ENCODE measurements around the gene MYO3B.

The MYO3B gene

GRCh38 chr2:170377500-170378207, 199.7 kb downstream of the MYO3B start:
- Histone ChIP-seq H3K9ac (ENCODE audit: low read length) (no peak overlapping the region), H3K4me3 (ENCODE audit: insufficient read depth in 1 of 2, low read depth in 1 of 2, low read length in 2 of 2) (no peak overlapping the region), H2AFZ (ENCODE audit: low read depth, low read length) (no peak overlapping the region), H2BK15ac (ENCODE audit: low read depth, poor library complexity, severe bottlenecking) (no peak overlapping the region), H2BK5ac (ENCODE audit: low read depth, low read length, poor library complexity, severe bottlenecking) (no peak overlapping the region), H3K23ac (ENCODE audit: low read length in 2 of 2) (no peak overlapping the region), H2AK5ac (ENCODE audit: low read length, severe bottlenecking) (no peak overlapping the region), H2BK120ac (ENCODE audit: low read depth, low read length) (no peak overlapping the region), H3K4ac (ENCODE audit: low read depth in 1 of 2, low read length in 2 of 2) (no peak overlapping the region), H4K8ac (ENCODE audit: low read length) (no peak overlapping the region), H3K36me3 (ENCODE audit: control insufficient read depth in 1 of 2, insufficient read depth in 2 of 2, low read depth in 1 of 2, low read length in 2 of 2) (no peaks in the 10 kb centered on the region), H3K4me2 (ENCODE audit: low read length, poor library complexity, severe bottlenecking) (no peak overlapping the region), H3K79me1 (replicated peaks; ENCODE audit: low read length, poor library complexity, severe bottlenecking) (no peaks in the 10 kb centered on the region), H3K9me3 (ENCODE audit: control insufficient read depth, low read length) (no peaks in the 10 kb centered on the region), H3K27me3 (ENCODE audit: control insufficient read depth in 1 of 2, insufficient read depth in 1 of 2, low read length in 2 of 2) (peaks cover 27 to 38% of the 10 kb centered on the region in 2 experiments), H3K4me1 (ENCODE audit: control insufficient read depth, insufficient read depth, low read depth, low read length) (no peaks in the 10 kb centered on the region), H3K18ac (ENCODE audit: low read depth in 1 of 2, low read length in 2 of 2) (no peak overlapping the region), H3K14ac (ENCODE audit: low read length in 2 of 2) (no peak overlapping the region), H3K27ac (ENCODE audit: low read length, poor library complexity, severe bottlenecking) (no peak overlapping the region), H2BK12ac (ENCODE audit: low read length in 2 of 2) (no peak overlapping the region), H4K91ac (ENCODE audit: low read length) (no peak overlapping the region)
- no peak for DNase-seq
- 90% methylated on average over 3 of the region's 8 CpGs for WGBS

GRCh38 chr2:170380267-170380666, 202.3 kb downstream of the MYO3B start:
- no peak for DNase-seq
- peaks cover 13 to 37% of the 10 kb centered on the region in 2 experiments for H3K27me3 ChIP-seq (ENCODE audit: control insufficient read depth in 1 of 2, insufficient read depth in 1 of 2, low read length in 2 of 2)
- no peak overlapping the region for H3K23ac ChIP-seq (ENCODE audit: low read length in 2 of 2)
- no peak overlapping the region for H4K91ac ChIP-seq (ENCODE audit: low read length)
- no peak overlapping the region for H2BK120ac ChIP-seq (ENCODE audit: low read depth, low read length)
- H3K4ac ChIP-seq (ENCODE audit: low read depth in 1 of 2, low read length in 2 of 2) = no peak overlapping the region
- H2BK12ac ChIP-seq (ENCODE audit: low read length in 2 of 2) = no peak overlapping the region
- H3K79me1 ChIP-seq (replicated peaks; ENCODE audit: low read length, poor library complexity, severe bottlenecking) = no peaks in the 10 kb centered on the region
- no peak overlapping the region for H3K27ac ChIP-seq (ENCODE audit: low read length, poor library complexity, severe bottlenecking)
- no peaks in the 10 kb centered on the region for H3K4me1 ChIP-seq (ENCODE audit: control insufficient read depth, insufficient read depth, low read depth, low read length)
- H2AK5ac ChIP-seq (ENCODE audit: low read length, severe bottlenecking) = no peak overlapping the region
- H2BK5ac ChIP-seq (ENCODE audit: low read depth, low read length, poor library complexity, severe bottlenecking) = no peak overlapping the region
- H3K18ac ChIP-seq (ENCODE audit: low read depth in 1 of 2, low read length in 2 of 2) = no peak overlapping the region
- H4K8ac ChIP-seq (ENCODE audit: low read length) = no peak overlapping the region
- 74% methylated on average over 2 of the region's 4 CpGs for WGBS
- no peaks in the 10 kb centered on the region for H3K36me3 ChIP-seq (ENCODE audit: control insufficient read depth in 1 of 2, insufficient read depth in 2 of 2, low read depth in 1 of 2, low read length in 2 of 2)
- no peak overlapping the region for H3K4me3 ChIP-seq (ENCODE audit: insufficient read depth in 1 of 2, low read depth in 1 of 2, low read length in 2 of 2)
- no peak overlapping the region for H3K4me2 ChIP-seq (ENCODE audit: low read length, poor library complexity, severe bottlenecking)
- no peak overlapping the region for H3K9ac ChIP-seq (ENCODE audit: low read length)
- H2BK15ac ChIP-seq (ENCODE audit: low read depth, poor library complexity, severe bottlenecking) = no peak overlapping the region
- H2AFZ ChIP-seq (ENCODE audit: low read depth, low read length) = no peak overlapping the region
- H3K9me3 ChIP-seq (ENCODE audit: control insufficient read depth, low read length) = no peaks in the 10 kb centered on the region
- no peak overlapping the region for H3K14ac ChIP-seq (ENCODE audit: low read length in 2 of 2)

- no peaks in the 10 kb centered on the region for H3K9me3 ChIP-seq (ENCODE audit: control insufficient read depth, low read length)
- no peaks in the 10 kb centered on the region for H3K36me3 ChIP-seq (ENCODE audit: control insufficient read depth in 1 of 2, insufficient read depth in 2 of 2, low read depth in 1 of 2, low read length in 2 of 2)
- no peak overlapping the region for H2BK12ac ChIP-seq (ENCODE audit: low read length in 2 of 2)
- no peak overlapping the region for H2AFZ ChIP-seq (ENCODE audit: low read depth, low read length)
- no peak for DNase-seq
- no peak overlapping the region for H4K8ac ChIP-seq (ENCODE audit: low read length)
- no peaks in the 10 kb centered on the region for H3K79me1 ChIP-seq (replicated peaks; ENCODE audit: low read length, poor library complexity, severe bottlenecking)
- no peak overlapping the region for H3K9ac ChIP-seq (ENCODE audit: low read length)
- no peak overlapping the region for H3K4me3 ChIP-seq (ENCODE audit: insufficient read depth in 1 of 2, low read depth in 1 of 2, low read length in 2 of 2)
- no peak overlapping the region for H4K91ac ChIP-seq (ENCODE audit: low read length)
- no peak overlapping the region for H3K4ac ChIP-seq (ENCODE audit: low read depth in 1 of 2, low read length in 2 of 2)
- H3K27ac ChIP-seq (ENCODE audit: low read length, poor library complexity, severe bottlenecking) = no peak overlapping the region
- H2AK5ac ChIP-seq (ENCODE audit: low read length, severe bottlenecking) = no peak overlapping the region
- WGBS = 100% methylated on average over 2 of the region's 2 CpGs
- H2BK15ac ChIP-seq (ENCODE audit: low read depth, poor library complexity, severe bottlenecking) = no peak overlapping the region
- no peak overlapping the region for H3K23ac ChIP-seq (ENCODE audit: low read length in 2 of 2)
- no peak overlapping the region for H3K4me2 ChIP-seq (ENCODE audit: low read length, poor library complexity, severe bottlenecking)
- H3K14ac ChIP-seq (ENCODE audit: low read length in 2 of 2) = no peak overlapping the region
- no peak overlapping the region for H2BK120ac ChIP-seq (ENCODE audit: low read depth, low read length)
- H3K27me3 ChIP-seq (ENCODE audit: control insufficient read depth in 1 of 2, insufficient read depth in 1 of 2, low read length in 2 of 2) = peaks cover 9 to 33% of the 10 kb centered on the region in 2 experiments
- no peak overlapping the region for H2BK5ac ChIP-seq (ENCODE audit: low read depth, low read length, poor library complexity, severe bottlenecking)
- no peaks in the 10 kb centered on the region for H3K4me1 ChIP-seq (ENCODE audit: control insufficient read depth, insufficient read depth, low read depth, low read length)
- H3K18ac ChIP-seq (ENCODE audit: low read depth in 1 of 2, low read length in 2 of 2) = no peak overlapping the region
These were observed 203.7 kb downstream of the MYO3B start for GRCh38 chr2:170381678-170382077.

GRCh38 chr2:170386554-170386953, 208.6 kb downstream of the MYO3B start:
- no peak overlapping the region for H4K91ac ChIP-seq (ENCODE audit: low read length)
- H3K27me3 ChIP-seq (ENCODE audit: control insufficient read depth in 1 of 2, insufficient read depth in 1 of 2, low read length in 2 of 2) = peaks cover 22 to 46% of the 10 kb centered on the region in 2 experiments
- no peaks in the 10 kb centered on the region for H3K9me3 ChIP-seq (ENCODE audit: control insufficient read depth, low read length)
- no peak overlapping the region for H3K27ac ChIP-seq (ENCODE audit: low read length, poor library complexity, severe bottlenecking)
- no peaks in the 10 kb centered on the region for H3K36me3 ChIP-seq (ENCODE audit: control insufficient read depth in 1 of 2, insufficient read depth in 2 of 2, low read depth in 1 of 2, low read length in 2 of 2)
- H3K4me3 ChIP-seq (ENCODE audit: insufficient read depth in 1 of 2, low read depth in 1 of 2, low read length in 2 of 2) = no peak overlapping the region
- no peaks in the 10 kb centered on the region for H3K79me1 ChIP-seq (replicated peaks; ENCODE audit: low read length, poor library complexity, severe bottlenecking)
- H2AK5ac ChIP-seq (ENCODE audit: low read length, severe bottlenecking) = no peak overlapping the region
- no peak overlapping the region for H2BK12ac ChIP-seq (ENCODE audit: low read length in 2 of 2)
- no peak overlapping the region for H4K8ac ChIP-seq (ENCODE audit: low read length)
- no peak for DNase-seq
- 74% methylated on average over 3 of the region's 3 CpGs for WGBS
- H3K4me1 ChIP-seq (ENCODE audit: control insufficient read depth, insufficient read depth, low read depth, low read length) = peaks cover 2% of the 10 kb centered on the region
- H3K18ac ChIP-seq (ENCODE audit: low read depth in 1 of 2, low read length in 2 of 2) = no peak overlapping the region
- no peak overlapping the region for H3K4ac ChIP-seq (ENCODE audit: low read depth in 1 of 2, low read length in 2 of 2)
- no peak overlapping the region for H2BK15ac ChIP-seq (ENCODE audit: low read depth, poor library complexity, severe bottlenecking)
- H2BK5ac ChIP-seq (ENCODE audit: low read depth, low read length, poor library complexity, severe bottlenecking) = no peak overlapping the region
- no peak overlapping the region for H3K14ac ChIP-seq (ENCODE audit: low read length in 2 of 2)
- no peak overlapping the region for H3K4me2 ChIP-seq (ENCODE audit: low read length, poor library complexity, severe bottlenecking)
- no peak overlapping the region for H2AFZ ChIP-seq (ENCODE audit: low read depth, low read length)
- no peak overlapping the region for H3K23ac ChIP-seq (ENCODE audit: low read length in 2 of 2)
- H3K9ac ChIP-seq (ENCODE audit: low read length) = no peak overlapping the region
- H2BK120ac ChIP-seq (ENCODE audit: low read depth, low read length) = no peak overlapping the region
